GM12878 (cell line): ENCODE data around the gene PLAC9. TPM values are rescaled to one million over a fixed set of nuclear protein-coding genes. Genes with fewer than 3 reads are reported as not detected.

Source experiments
- ATAC-seq: fragments of 200-7000 bp; cut with Tn5 transposase; 3 replicates; pipeline ENCODE4 v1.9.1; 2020; ENCODE audit warnings: mild to moderate bottlenecking, moderate library complexity
- BruUV-seq: library from RNA; stranded (reverse); fragments of 400-500 nt; replicated peaks from 2 replicates; lab custom pipeline; 2021; lab: Mats Ljungman, UMichigan
- CTCF ChIA-PET: fragments of 300-600 bp; sonication (Branson Sonifier 250); formaldehyde crosslinking; extraction: SDS; loops from one replicate; lab custom pipeline; 2021; ENCODE audit warnings: inconsistent platforms; lab: Yijun Ruan, JAX
- POLR2A ChIA-PET: fragments of 350-600 bp; formaldehyde crosslinking; extraction: SDS; loops from one replicate; lab custom pipeline; 2021; ENCODE audit warnings: inconsistent platforms; lab: Charles Lee
- RAD21 ChIA-PET: fragments of 300-600 bp; sonication (Branson Sonifier 250); formaldehyde crosslinking; loops from one replicate; lab custom pipeline; 2023; ENCODE audit warnings: antibody characterized with exemption; ENCODE audit not compliant: unreplicated experiment; lab: Charles Lee
- SMC1A ChIA-PET: fragments of 300-600 bp; sonication (Branson Sonifier 250); formaldehyde crosslinking; loops from one replicate; lab custom pipeline; 2023; ENCODE audit not compliant: unreplicated experiment, uncharacterized antibody; lab: Charles Lee
- DNase-seq: peaks from one replicate; pipeline ENCODE4 v3.0.0-alpha.2; 2011; ENCODE audit warnings: low read depth, low spot score
- FAIRE-seq: peaks from 3 replicates; lab custom pipeline; 2011; peaks lifted over from hg19 to GRCh38; lab: Jason Lieb, UNC
- H2AFZ ChIP-seq: 2 replicates; pipeline ENCODE4 v1.6.0; 2011; ENCODE audit warnings: low read depth, low read length, control low read depth; ENCODE audit not compliant: control insufficient read depth
- H3K27ac ChIP-seq: 2 replicates; pipeline ENCODE4 v1.5.1; 2011; ENCODE audit warnings: control low read depth; ENCODE audit not compliant: control insufficient read depth, insufficient read depth
- H3K27me3 ChIP-seq, 2 experiments: replicated peaks in 1 of 2; 2 replicates each; pipeline versions ENCODE4 v1.6.0 to v1.6.1; 2011; ENCODE audit warnings: low read length in 1 of 2; ENCODE audit not compliant: control insufficient read depth in 2 of 2, insufficient read depth in 2 of 2
- H3K36me3 ChIP-seq, 2 experiments: 2 replicates each; pipeline ENCODE4 v1.5.1; 2011; ENCODE audit warnings: low read length in 1 of 2; ENCODE audit not compliant: control insufficient read depth in 2 of 2, insufficient read depth in 2 of 2
- H3K4me1 ChIP-seq: 2 replicates; pipeline ENCODE4 v1.6.1; 2011; ENCODE audit warnings: mild to moderate bottlenecking, low read length, moderate library complexity, mixed read lengths; ENCODE audit not compliant: control insufficient read depth, insufficient read depth
- H3K4me2 ChIP-seq: 2 replicates; pipeline ENCODE4 v1.6.0; 2011; ENCODE audit warnings: control low read depth; ENCODE audit not compliant: control insufficient read depth, insufficient read depth
- H3K4me3 ChIP-seq: fragments of 200-600 bp; sonication (generic); 2 replicates; pipeline ENCODE4 v1.5.1; 2016
- H3K79me2 ChIP-seq: 2 replicates; pipeline ENCODE4 v1.6.0; 2011; ENCODE audit warnings: low read length; ENCODE audit not compliant: control insufficient read depth, insufficient read depth
- H3K9ac ChIP-seq: 2 replicates; pipeline ENCODE4 v1.8.0; 2011; ENCODE audit warnings: low read length, control low read depth, mixed read lengths; ENCODE audit not compliant: control insufficient read depth, insufficient read depth
- H3K9me3 ChIP-seq: replicated peaks from 3 replicates; pipeline ENCODE4 v1.5.1; 2011; ENCODE audit warnings: mild to moderate bottlenecking, low read length; ENCODE audit not compliant: control insufficient read depth, insufficient read depth
- H4K20me1 ChIP-seq: 2 replicates; pipeline ENCODE4 v1.6.0; 2011; ENCODE audit not compliant: control insufficient read depth, insufficient read depth
- BHLHE40 ChIP-seq, 2 experiments: fragments of 450-650 bp in 1 of 2; IDR thresholded peaks; 2 replicates each; pipeline ENCODE4 v1.6.1; 2011 to 2017; ENCODE audit warnings: low read depth in 2 of 2, borderline replicate concordance in 1 of 2, improper control_type of control experiment in 1 of 2, low read length in 1 of 2, mild to moderate bottlenecking in 1 of 2
- CBX3 ChIP-seq: fragments of 200-600 bp; sonication (generic); IDR thresholded peaks from 2 replicates; pipeline ENCODE4 v1.6.1; 2016; ENCODE audit warnings: low read depth, borderline replicate concordance
- KLF5 ChIP-seq: fragments of 450-650 bp; IDR thresholded peaks from 2 replicates; pipeline ENCODE4 v1.6.1; 2014; ENCODE audit warnings: mild to moderate bottlenecking; ENCODE audit not compliant: partially characterized antibody
- PAX8 ChIP-seq: fragments of 450-650 bp; IDR thresholded peaks from 2 replicates; pipeline ENCODE4 v1.6.1; 2017; ENCODE audit warnings: mild to moderate bottlenecking, moderate library complexity
- WRNIP1 ChIP-seq: IDR thresholded peaks from 2 replicates; pipeline ENCODE4 v1.6.1; 2011; ENCODE audit warnings: low read depth, low read length, improper control_type of control experiment, borderline replicate concordance
- ZNF384 ChIP-seq: IDR thresholded peaks from 2 replicates; pipeline ENCODE4 v1.6.1; 2012; ENCODE audit warnings: low read depth, mild to moderate bottlenecking, low read length, improper control_type of control experiment, borderline replicate concordance
- ZSCAN29 ChIP-seq: fragments of 450-650 bp; IDR thresholded peaks from 2 replicates; pipeline ENCODE4 v1.6.1; 2017; ENCODE audit warnings: mild to moderate bottlenecking, moderate library complexity
- WGBS: methylation state at CpG from one replicate; pipeline ENCODE4 v1.1.6; 2016; ENCODE audit warnings: low lambda C conversion rate; ENCODE audit not compliant: insufficient replicate concordance, insufficient coverage; ENCODE audit errors: missing lambda C conversion rate; 5-methylcytosine and 5-hydroxymethylcytosine counted together
- in situ Hi-C: fragments of 300-500 bp; cut with MboI; formaldehyde crosslinking; loops from 9 replicates; pipeline ENCODE4 v1.14.3; 2018; ENCODE audit warnings: mixed read lengths
- intact Hi-C: fragments of 100-400 bp; cut with micrococcal nuclease; formaldehyde crosslinking; loops from one replicate; pipeline ENCODE4 v1.14.2; 2022; ENCODE audit not compliant: unreplicated experiment
- polyA plus RNA-seq, 11 experiments: library from polyadenylated mRNA; depleted of rRNA in 4 of 11; unstranded in 6 of 11; stranded (reverse) in 5 of 11; fragments of >200 nt; fragmentation: Nextera tagmentation in 4 of 11; fragmentation: Illumina TruSeq in 1 of 11; extraction: Ambion mirVana in 4 of 11; extraction: Trizol in 1 of 11; gene quantifications; 1 replicate in 1 of 11; 2 replicates in 10 of 11; pipeline versions ENCODE4 v1.2.1 to v1.2.3, GENCODE V29; 2011 to 2016; ENCODE audit warnings: inconsistent platforms in 2 of 11, missing spikeins in 2 of 11, low read depth in 1 of 11
- total RNA-seq, 4 experiments: library from RNA; depleted of rRNA in 3 of 4; stranded (reverse); fragments of >200 nt in 3 of 4; fragmentation: Illumina TruSeq in 1 of 4; extraction: Trizol in 1 of 4; gene quantifications; 2 replicates each; pipeline versions ENCODE4 v1.2.1 to v1.2.3, GENCODE V29; 2013 to 2021

Gene PLAC9
- total and polyA plus RNA-seq, 10 of the 15 experiments (the other 5 are each of a cell fraction or from before 2014, with no cell fraction given): not detected

- Histone ChIP-seq H3K79me2 (no peaks in the 10 kb centered on the region), H3K27me3 (no peaks in the 10 kb centered on the region), H3K9ac (no peak overlapping the region), H3K4me1 (no peaks in the 10 kb centered on the region), H4K20me1 (no peaks in the 10 kb centered on the region), H3K36me3 (peaks cover 24 to 32% of the 10 kb centered on the region in 2 experiments), H3K4me3 (no peak overlapping the region)
- in situ Hi-C loops (no loop called here), intact Hi-C loops (no loop called here)
- ChIA-PET SMC1A (no interaction called here), POLR2A (no interaction called here)
- no TSS peak for BruUV-seq
- DNase-seq: no peak
- WGBS: 92% methylated on average over 28 of the region's 28 CpGs
- TF ChIP-seq CBX3 (no peak), WRNIP1 (no peak), BHLHE40 (IDR thresholded peaks at IDR 0.05; ENCODE audit: borderline replicate concordance in 1 of 2, low read depth in 2 of 2, low read length in 1 of 2) (no peak), ZNF384 (no peak), ZSCAN29 (no peak), PAX8 (no peak), KLF5 (no peak)
- TF ChIP-seq, all 136 proteins: peak for 0
- ChIA-PET CTCF (interaction anchor here (1.0 to 7.5 kb wide), 3 partner anchors 21 to 54 kb away, joined by 3 to 41 read pairs (median 9); no protein-coding TSS in a partner anchor), RAD21 (no interaction called here)
- no peak for FAIRE-seq
- Histone ChIP-seq H2AFZ (no peak overlapping the region), H3K27ac (no peak overlapping the region), H3K4me2 (no peak overlapping the region), H3K9me3 (no peaks in the 10 kb centered on the region)
- no peak for ATAC-seq
These were observed 34.3 kb downstream of the PLAC9 start for GRCh38 chr10:80166581-80167470.
